ENCODE results near the gene CCNH.

DNA sequence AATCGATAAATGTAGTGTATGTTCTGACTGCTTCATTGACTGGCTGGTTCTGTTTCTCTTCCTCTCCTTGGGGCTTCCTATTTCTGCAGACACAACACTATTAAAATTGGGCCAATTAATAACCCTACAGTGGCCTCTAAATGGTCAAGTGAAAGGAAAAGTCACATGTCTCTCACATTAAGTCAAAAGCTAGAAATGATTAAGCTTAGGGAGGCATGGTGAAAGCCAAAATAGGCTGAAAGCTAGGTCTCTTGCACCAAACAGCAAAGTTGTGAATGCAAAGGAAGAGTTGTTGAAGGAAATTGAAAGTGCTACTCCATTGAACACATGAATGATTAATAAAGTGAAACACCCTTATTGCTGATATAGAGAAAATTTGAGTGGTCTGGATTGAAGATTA is 58.2 kb downstream of the CCNH start:
- TF ChIP-seq, protein P1, sequence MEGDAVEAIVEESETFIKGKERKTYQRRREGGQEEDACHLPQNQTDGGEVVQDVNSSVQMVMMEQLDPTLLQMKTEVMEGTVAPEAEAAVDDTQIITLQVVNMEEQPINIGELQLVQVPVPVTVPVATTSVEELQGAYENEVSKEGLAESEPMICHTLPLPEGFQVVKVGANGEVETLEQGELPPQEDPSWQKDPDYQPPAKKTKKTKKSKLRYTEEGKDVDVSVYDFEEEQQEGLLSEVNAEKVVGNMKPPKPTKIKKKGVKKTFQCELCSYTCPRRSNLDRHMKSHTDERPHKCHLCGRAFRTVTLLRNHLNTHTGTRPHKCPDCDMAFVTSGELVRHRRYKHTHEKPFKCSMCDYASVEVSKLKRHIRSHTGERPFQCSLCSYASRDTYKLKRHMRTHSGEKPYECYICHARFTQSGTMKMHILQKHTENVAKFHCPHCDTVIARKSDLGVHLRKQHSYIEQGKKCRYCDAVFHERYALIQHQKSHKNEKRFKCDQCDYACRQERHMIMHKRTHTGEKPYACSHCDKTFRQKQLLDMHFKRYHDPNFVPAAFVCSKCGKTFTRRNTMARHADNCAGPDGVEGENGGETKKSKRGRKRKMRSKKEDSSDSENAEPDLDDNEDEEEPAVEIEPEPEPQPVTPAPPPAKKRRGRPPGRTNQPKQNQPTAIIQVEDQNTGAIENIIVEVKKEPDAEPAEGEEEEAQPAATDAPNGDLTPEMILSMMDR (IDR thresholded peaks at IDR 0.05 in 4 of 5, conservative IDR thresholded peaks at IDR 0.05 in 1 of 5), result no peak
- TF ChIP-seq POLR2A (IDR thresholded peaks at IDR 0.05), result no peak

All from gastrocnemius medialis (tissue), 4 donors.